Measurements from ENCODE around the gene CHCHD3.

GRCh38 chr7:132847376-132847775, 234.5 kb downstream of the CHCHD3 start:
- TF ChIP-seq CTCF (IDR thresholded peaks at IDR 0.05) (no peak), POLR2AphosphoS5 (IDR thresholded peaks at IDR 0.05) (no peak), POLR2A (IDR thresholded peaks at IDR 0.05) (no peak), EP300 (IDR thresholded peaks at IDR 0.05) (no peak)
